H1 (cell line): Measurements from ENCODE around the gene KLHDC7A. TPM values are rescaled to one million over a fixed set of nuclear protein-coding genes. Genes with fewer than 3 reads are reported as not detected.

ENCODE experiments used
- CTCF ChIA-PET: fragments of 300-600 bp; sonication (Branson Sonifier 250); formaldehyde crosslinking; loops from one replicate; lab custom pipeline; 2021; ENCODE audit not compliant: partially characterized antibody; lab: Charles Lee
- POLR2A ChIA-PET: fragments of 300-600 bp; sonication (Branson Sonifier 250); formaldehyde crosslinking; loops from one replicate; lab custom pipeline; 2021; ENCODE audit warnings: inconsistent platforms; ENCODE audit not compliant: partially characterized antibody; lab: Charles Lee
- DNase-seq, 2 experiments: peaks; one replicate each; pipeline versions ENCODE4 v3.0.0 to v3.0.0-alpha.2; 2010 to 2022; ENCODE audit warnings: low spot score in 2 of 2, low read depth in 1 of 2, mixed read lengths in 1 of 2
- FAIRE-seq: peaks from 2 replicates; lab custom pipeline; 2011; peaks lifted over from hg19 to GRCh38; lab: Jason Lieb, UNC
- H2AFZ ChIP-seq: 2 replicates; pipeline ENCODE4 v1.8.1; 2012; ENCODE audit warnings: low read length, inconsistent platforms
- H2AK5ac ChIP-seq: 2 replicates; pipeline ENCODE4 v1.6.1; 2013; ENCODE audit warnings: low read depth, low read length
- H2BK120ac ChIP-seq: replicated peaks from 2 replicates; pipeline ENCODE3; 2013; ENCODE audit warnings: low read depth, low read length, inconsistent platforms
- H2BK12ac ChIP-seq: 2 replicates; pipeline ENCODE4 v1.6.1; 2013; ENCODE audit warnings: low read depth, low read length
- H2BK15ac ChIP-seq: 2 replicates; pipeline ENCODE4 v1.6.1; 2013; ENCODE audit warnings: low read length
- H2BK20ac ChIP-seq: 2 replicates; pipeline ENCODE4 v1.6.1; 2013; ENCODE audit warnings: low read length
- H2BK5ac ChIP-seq: 2 replicates; pipeline ENCODE4 v1.6.1; 2013; ENCODE audit warnings: low read depth, low read length
- H3K14ac ChIP-seq: 2 replicates; pipeline ENCODE4 v1.6.1; 2013; ENCODE audit warnings: inconsistent platforms; ENCODE audit not compliant: insufficient read length
- H3K18ac ChIP-seq: 2 replicates; pipeline ENCODE4 v1.6.1; 2013; ENCODE audit warnings: low read length; ENCODE audit errors: extremely low read depth
- H3K23ac ChIP-seq: 2 replicates; pipeline ENCODE4 v1.6.1; 2013; ENCODE audit warnings: inconsistent platforms; ENCODE audit not compliant: insufficient read length
- H3K23me2 ChIP-seq: 2 replicates; pipeline ENCODE4 v1.6.1; 2013; ENCODE audit warnings: low read depth, low read length
- H3K27ac ChIP-seq: 2 replicates; pipeline ENCODE4 v1.6.1; 2011; ENCODE audit warnings: low read depth, low read length, inconsistent platforms
- H3K27me3 ChIP-seq, 4 experiments: replicated peaks in 1 of 4; 1 replicate in 1 of 4; 2 replicates in 3 of 4; pipeline versions ENCODE4 v1.6.1 to v1.8.1; 2011 to 2013; ENCODE audit warnings: low read length in 3 of 4, mild to moderate bottlenecking in 3 of 4, inconsistent platforms in 2 of 4, mixed read lengths in 2 of 4, moderate library complexity in 1 of 4; ENCODE audit not compliant: control insufficient read depth in 3 of 4, insufficient read depth in 3 of 4; ENCODE audit errors: extremely low read depth in 1 of 4
- H3K36me3 ChIP-seq, 4 experiments: 2 replicates each; pipeline versions ENCODE4 v1.6.1 to v1.8.1; 2011 to 2013; ENCODE audit warnings: mild to moderate bottlenecking in 4 of 4, low read length in 3 of 4, moderate library complexity in 2 of 4, control low read depth in 1 of 4, inconsistent platforms in 1 of 4; ENCODE audit not compliant: insufficient read depth in 4 of 4, control insufficient read depth in 2 of 4
- H3K4ac ChIP-seq: replicated peaks from 2 replicates; pipeline ENCODE3; 2013; ENCODE audit warnings: low read length, low read depth, mixed read lengths, inconsistent platforms; ENCODE audit not compliant: insufficient read length
- H3K4me1 ChIP-seq, 4 experiments: replicated peaks in 1 of 4; 1 replicate in 1 of 4; 2 replicates in 3 of 4; pipeline versions ENCODE4 v1.6.1 to v1.8.1; 2011 to 2013; ENCODE audit warnings: low read length in 3 of 4, inconsistent platforms in 2 of 4, mixed read lengths in 1 of 4; ENCODE audit not compliant: insufficient read depth in 4 of 4, control insufficient read depth in 3 of 4
- H3K4me2 ChIP-seq, 2 experiments: 2 replicates each; pipeline versions ENCODE4 v1.6.1 to v1.8.1; 2011 to 2013; ENCODE audit warnings: low read depth in 2 of 2, low read length in 2 of 2, control low read depth in 1 of 2, inconsistent platforms in 1 of 2, mild to moderate bottlenecking in 1 of 2; ENCODE audit not compliant: insufficient read depth in 1 of 2
- H3K4me3 ChIP-seq, 4 experiments: fragments of 200-600, 300-600 bp in 1 of 4; sonication (generic), shearing (Covaris generic), sonication (Bioruptor Twin) in 1 of 4; 2 replicates each; pipeline versions ENCODE4 v1.5.1 to v1.8.1; 2011 to 2016; ENCODE audit warnings: low read length in 4 of 4, low read depth in 3 of 4, control low read depth in 2 of 4, inconsistent platforms in 2 of 4, mild to moderate bottlenecking in 2 of 4, mixed read lengths in 1 of 4, moderate library complexity in 1 of 4; ENCODE audit not compliant: insufficient read depth in 2 of 4; ENCODE audit errors: extremely low read depth in 1 of 4
- H3K56ac ChIP-seq: replicated peaks from 2 replicates; pipeline ENCODE3; 2013; ENCODE audit warnings: low read depth, mild to moderate bottlenecking, mixed read lengths, low read length, inconsistent platforms; ENCODE audit not compliant: insufficient read length
- H3K79me1 ChIP-seq: 2 replicates; pipeline ENCODE4 v1.6.1; 2013; ENCODE audit warnings: low read depth, low read length, control low read depth
- H3K79me2 ChIP-seq, 2 experiments: 2 replicates each; pipeline versions ENCODE4 v1.6.1 to v1.8.1; 2012 to 2013; ENCODE audit warnings: low read length in 2 of 2, mild to moderate bottlenecking in 2 of 2, inconsistent platforms in 1 of 2; ENCODE audit not compliant: insufficient read depth in 2 of 2, control insufficient read depth in 1 of 2
- H3K9ac ChIP-seq, 4 experiments: replicated peaks in 1 of 4; 1 replicate in 1 of 4; 2 replicates in 3 of 4; pipeline versions ENCODE4 v1.6.1 to v1.8.1; 2011 to 2013; ENCODE audit warnings: low read depth in 3 of 4, low read length in 3 of 4, control low read depth in 2 of 4, mild to moderate bottlenecking in 2 of 4, moderate library complexity in 2 of 4, inconsistent platforms in 1 of 4; ENCODE audit errors: extremely low read depth in 1 of 4
- H3K9me3 ChIP-seq, 2 experiments: 2 replicates each; pipeline versions ENCODE4 v1.6.1 to v1.8.1; 2012 to 2013; ENCODE audit warnings: mild to moderate bottlenecking in 2 of 2, moderate library complexity in 2 of 2, control low read depth in 1 of 2, inconsistent platforms in 1 of 2, low read depth in 1 of 2, low read length in 1 of 2, mixed read lengths in 1 of 2; ENCODE audit not compliant: insufficient read depth in 2 of 2
- H4K20me1 ChIP-seq, 2 experiments: replicated peaks in 1 of 2; 2 replicates each; pipeline versions ENCODE3 to v1.8.1; 2011 to 2013; ENCODE audit warnings: inconsistent platforms in 2 of 2, low read length in 2 of 2, mild to moderate bottlenecking in 1 of 2; ENCODE audit not compliant: insufficient read depth in 2 of 2, control insufficient read depth in 1 of 2
- H4K5ac ChIP-seq: 2 replicates; pipeline ENCODE4 v1.6.1; 2013; ENCODE audit warnings: low read length, low read depth, mixed read lengths, inconsistent platforms; ENCODE audit not compliant: insufficient read length
- H4K8ac ChIP-seq: 2 replicates; pipeline ENCODE4 v1.8.0; 2013; ENCODE audit warnings: mild to moderate bottlenecking, moderate library complexity, low read length, inconsistent platforms; ENCODE audit not compliant: insufficient read depth; ENCODE audit errors: extremely low read depth
- H4K91ac ChIP-seq: replicated peaks from 2 replicates; pipeline ENCODE3; 2013; ENCODE audit warnings: low read length, mixed read lengths, inconsistent platforms; ENCODE audit not compliant: insufficient read length
- CBX5 ChIP-seq: fragments of 300-800, 300-1000 bp; sonication (generic); IDR thresholded peaks from 2 replicates; pipeline ENCODE4 v1.7.1; 2016; ENCODE audit warnings: antibody characterized with exemption, low read length, low read depth
- CREB1 ChIP-seq: IDR thresholded peaks from 2 replicates; pipeline ENCODE4 v1.6.1; 2012; ENCODE audit warnings: inconsistent platforms
- JUND ChIP-seq: IDR thresholded peaks from 2 replicates; pipeline ENCODE4 v1.6.1; 2011; ENCODE audit warnings: mild to moderate bottlenecking, improper control_type of control experiment, low read length
- NRF1 ChIP-seq: IDR thresholded peaks from 2 replicates; pipeline ENCODE4 v1.6.1; 2011; ENCODE audit warnings: mild to moderate bottlenecking, low read depth, low read length, improper control_type of control experiment
- RFX5 ChIP-seq: IDR thresholded peaks from 2 replicates; pipeline ENCODE4 v1.6.1; 2011; ENCODE audit warnings: low read depth, low read length, improper control_type of control experiment, borderline replicate concordance
- RNF2 ChIP-seq: fragments of 200-900, 300-1000 bp; sonication (generic); IDR thresholded peaks from 2 replicates; pipeline ENCODE4 v1.7.1; 2016; ENCODE audit warnings: borderline replicate concordance, low read depth, mild to moderate bottlenecking, antibody characterized with exemption, low read length; ENCODE audit not compliant: poor library complexity, severe bottlenecking; ENCODE audit errors: missing control alignments
- SAP30 ChIP-seq: fragments of 300-600 bp; sonication (generic); IDR thresholded peaks from 2 replicates; pipeline ENCODE4 v1.7.1; 2012; ENCODE audit warnings: low read length, moderate library complexity, mild to moderate bottlenecking, inconsistent platforms; ENCODE audit not compliant: insufficient read depth, insufficient replicate concordance
- SUZ12 ChIP-seq: fragments of 200-600 bp; sonication (generic); IDR thresholded peaks from 2 replicates; pipeline ENCODE4 v1.6.1; 2012; ENCODE audit warnings: mild to moderate bottlenecking, inconsistent platforms, low read length, moderate library complexity, mixed read lengths
- YY1 ChIP-seq: IDR thresholded peaks from 2 replicates; pipeline ENCODE4 v1.6.1; 2011; ENCODE audit warnings: low read depth, mild to moderate bottlenecking, low read length
- WGBS, 2 experiments: shearing (Covaris generic) in 1 of 2; methylation state at CpG; one replicate each; pipeline versions ENCODE4 v1.1.6 to v1.1.7; 2013 to 2015; ENCODE audit warnings: low lambda C conversion rate in 2 of 2, mixed read lengths in 2 of 2, inconsistent platforms in 1 of 2, low coverage in 1 of 2, missing lambda C conversion rate in 1 of 2; ENCODE audit not compliant: insufficient replicate concordance in 2 of 2, insufficient coverage in 1 of 2, insufficient read length in 1 of 2; ENCODE audit errors: extremely low coverage in 1 of 2, missing lambda C conversion rate in 1 of 2; 5-methylcytosine and 5-hydroxymethylcytosine counted together
- polyA plus RNA-seq, 7 experiments: library from polyadenylated mRNA; depleted of rRNA in 3 of 7; stranded (reverse) in 5 of 7; unstranded in 2 of 7; fragments of >200 nt in 5 of 7; fragments of 200-250 nt in 2 of 7; gene quantifications; 1 replicate in 5 of 7; 2 replicates in 1 of 7; 4 replicates in 1 of 7; pipeline versions ENCODE4 v1.2.1 to v1.2.3, GENCODE V29; 2011 to 2013; ENCODE audit warnings: missing spikeins in 2 of 7, mixed read lengths in 2 of 7
- total RNA-seq: library from RNA; stranded (reverse); fragmentation: NEBNext Ultra II Directional; extraction: Animal tissue kit (Norgen Biotek cat#: 25700); gene quantifications from 2 replicates; pipeline ENCODE4 v1.2.1, GENCODE V29; 2021
- TF ChIP-seq, protein P1 (sequence below): IDR thresholded peaks from 2 replicates; pipeline ENCODE4 v1.6.1; 2012; ENCODE audit warnings: low read length, inconsistent platforms

Gene KLHDC7A
- total and polyA plus RNA-seq, 2 of the 8 experiments (the other 6 are each of a cell fraction or from before 2014, with no cell fraction given), result 3.9 to 18.9 TPM

DNA sequence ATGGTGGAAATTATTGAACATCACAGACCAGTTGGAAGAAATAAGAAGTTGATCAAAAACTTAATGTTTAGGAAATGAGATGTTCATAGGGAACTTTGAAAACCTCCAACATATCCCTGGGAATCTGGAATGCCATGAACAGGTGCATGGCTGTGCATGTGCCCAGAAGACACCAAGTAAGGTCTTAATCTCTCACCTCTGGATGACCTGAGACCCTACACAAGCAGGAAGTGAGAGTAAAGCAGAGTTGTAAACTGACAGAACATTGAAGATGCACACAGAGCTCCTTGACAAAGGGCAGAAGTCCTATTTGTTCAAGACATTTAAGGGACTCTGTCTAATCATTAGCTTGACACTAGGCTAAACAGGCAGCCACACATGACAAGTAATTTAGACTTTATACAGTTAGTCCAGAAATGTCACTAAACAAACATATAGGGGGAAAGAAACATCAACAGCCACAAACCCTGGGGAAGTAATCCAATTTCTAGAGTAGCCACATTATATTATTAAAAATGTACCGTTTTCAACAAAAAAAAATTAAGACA lies 34.5 kb downstream of the KLHDC7A start:
- no peak overlapping the region for H2BK12ac ChIP-seq
- H3K36me3 ChIP-seq, result no peaks in the 10 kb centered on the region
- peaks cover 10% of the 10 kb centered on the region in 2 experiments for H3K9me3 ChIP-seq
- peaks cover 0 to 4% (median 1%) of the 10 kb centered on the region in 4 experiments; a peak in 1 of 7 replicates for H3K4me1 ChIP-seq
- no peaks in the 10 kb centered on the region for H3K27me3 ChIP-seq
- H2BK20ac ChIP-seq, result no peak overlapping the region
- H4K8ac ChIP-seq, result no peak overlapping the region
- H3K9ac ChIP-seq, result no peak overlapping the region
- no peaks in the 10 kb centered on the region for H3K79me1 ChIP-seq
- WGBS, 2 experiments, result 95% methylated on average over 1 of the region's 1 CpG; no CpG with 5 or more reads in 1 of the 2 experiments
- H3K4me2 ChIP-seq, result no peak overlapping the region
- no peak overlapping the region for H2AK5ac ChIP-seq
- H3K23ac ChIP-seq, result no peak overlapping the region
- no peak overlapping the region for H2BK5ac ChIP-seq
- no peak overlapping the region for H3K18ac ChIP-seq
- no peak overlapping the region for H4K5ac ChIP-seq
- ChIA-PET POLR2A (no interaction called here), CTCF (interaction anchor here (0.9 to 1.9 kb wide), 3 partner anchors 30 to 153 kb away, joined by 3 to 6 read pairs (median 3); no protein-coding TSS in a partner anchor)
- no peaks in the 10 kb centered on the region; the same call in 1 of the 2 replicates for H3K23me2 ChIP-seq
- no peak overlapping the region for H3K56ac ChIP-seq
- H3K79me2 ChIP-seq, result no peaks in the 10 kb centered on the region
- DNase-seq (no peak), FAIRE-seq (no peak)
- no peak overlapping the region for H3K27ac ChIP-seq
- H2BK15ac ChIP-seq, result no peak overlapping the region
- H4K91ac ChIP-seq, result no peak overlapping the region
- H2BK120ac ChIP-seq, result no peak overlapping the region
- H3K14ac ChIP-seq, result no peak overlapping the region
- H3K4ac ChIP-seq, result no peak overlapping the region
- no peaks in the 10 kb centered on the region for H4K20me1 ChIP-seq
- H3K4me3 ChIP-seq, result no peak overlapping the region
- no peak overlapping the region for H2AFZ ChIP-seq
- TF ChIP-seq SUZ12 (no peak), RFX5 (no peak), NRF1 (no peak), JUND (no peak), RNF2 (no peak), CBX5 (no peak), YY1 (no peak), CREB1 (no peak), SAP30 (no peak)
- TF ChIP-seq, protein P1, sequence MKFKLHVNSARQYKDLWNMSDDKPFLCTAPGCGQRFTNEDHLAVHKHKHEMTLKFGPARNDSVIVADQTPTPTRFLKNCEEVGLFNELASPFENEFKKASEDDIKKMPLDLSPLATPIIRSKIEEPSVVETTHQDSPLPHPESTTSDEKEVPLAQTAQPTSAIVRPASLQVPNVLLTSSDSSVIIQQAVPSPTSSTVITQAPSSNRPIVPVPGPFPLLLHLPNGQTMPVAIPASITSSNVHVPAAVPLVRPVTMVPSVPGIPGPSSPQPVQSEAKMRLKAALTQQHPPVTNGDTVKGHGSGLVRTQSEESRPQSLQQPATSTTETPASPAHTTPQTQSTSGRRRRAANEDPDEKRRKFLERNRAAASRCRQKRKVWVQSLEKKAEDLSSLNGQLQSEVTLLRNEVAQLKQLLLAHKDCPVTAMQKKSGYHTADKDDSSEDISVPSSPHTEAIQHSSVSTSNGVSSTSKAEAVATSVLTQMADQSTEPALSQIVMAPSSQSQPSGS, result no peak
